ENCODE results near the gene COX19.

GRCh38 chr7:921071-921461, 54.3 kb downstream of the COX19 start:
- TF ChIP-seq CTCF (IDR thresholded peaks at IDR 0.05): no peak
- no peak for TF ChIP-seq POLR2A (IDR thresholded peaks at IDR 0.05)
- no peak for TF ChIP-seq POLR2AphosphoS5 (IDR thresholded peaks at IDR 0.05; ENCODE audit: insufficient read depth in 1 of 2, low read depth in 1 of 2)
